ENCODE data around the gene RMND1.

- TF ChIP-seq FOXK2 (IDR thresholded peaks at IDR 0.05) (no peak), ARNT (IDR thresholded peaks at IDR 0.05) (no peak), ZNF384 (IDR thresholded peaks at IDR 0.05) (no peak), LEF1 (IDR thresholded peaks at IDR 0.05; ENCODE audit: borderline replicate concordance) (no peak), PKNOX1 (IDR thresholded peaks at IDR 0.05) (no peak)
Measured at GRCh38 chr6:151417477-151417876, 34.4 kb downstream of the RMND1 start.
